Common myeloid progenitor, CD34-positive (primary cell): ENCODE measurements around the gene ZNF75A. TPM values are rescaled to one million over a fixed set of nuclear protein-coding genes. Genes with fewer than 3 reads are reported as not detected.

ENCODE experiments used
- CTCF ChIA-PET: fragments of 350-600 bp; sonication (Branson Sonifier 250); formaldehyde crosslinking; loops from one replicate; lab custom pipeline; 2021; ENCODE audit warnings: antibody characterized with exemption; lab: Charles Lee
- POLR2A ChIA-PET: fragments of 350-600 bp; sonication (Branson Sonifier 250); formaldehyde crosslinking; loops from one replicate; lab custom pipeline; 2021; ENCODE audit warnings: antibody characterized with exemption; lab: Charles Lee
- DNase-seq, 3 donors: peaks; one replicate each; pipeline versions ENCODE4 v3.0.0 to v3.0.0-alpha.2; 2013
- H3K27ac ChIP-seq, 2 experiments: 1 replicate in 1 of 2; 2 replicates in 1 of 2; pipeline ENCODE4 v1.7.0; 2013; ENCODE audit warnings: inconsistent platforms in 2 of 2, low read length in 2 of 2, mild to moderate bottlenecking in 2 of 2, low read depth in 1 of 2, moderate library complexity in 1 of 2; ENCODE audit not compliant: severe bottlenecking in 2 of 2, insufficient read depth in 1 of 2, poor library complexity in 1 of 2
- H3K27me3 ChIP-seq, 5 experiments: replicated peaks in 2 of 5; 1 replicate in 3 of 5; 2 replicates in 2 of 5; pipeline versions ENCODE4 v1.6.1 to v1.7.0; 2013; ENCODE audit warnings: low read length in 4 of 5, mild to moderate bottlenecking in 2 of 5, moderate library complexity in 2 of 5, inconsistent platforms in 1 of 5; ENCODE audit not compliant: insufficient read depth in 5 of 5, control insufficient read depth in 4 of 5
- H3K36me3 ChIP-seq, 4 experiments: 1 replicate in 2 of 4; 2 replicates in 2 of 4; pipeline versions ENCODE4 v1.6.1 to v1.7.0; 2013; ENCODE audit warnings: low read length in 3 of 4, control low read depth in 1 of 4, mild to moderate bottlenecking in 1 of 4; ENCODE audit not compliant: control insufficient read depth in 4 of 4, insufficient read depth in 4 of 4
- H3K4me1 ChIP-seq, 4 experiments: 1 replicate in 3 of 4; 2 replicates in 1 of 4; pipeline versions ENCODE4 v1.6.1 to v1.7.1; 2013; ENCODE audit warnings: low read length in 3 of 4, mild to moderate bottlenecking in 3 of 4, control low read depth in 1 of 4, inconsistent platforms in 1 of 4, moderate library complexity in 1 of 4; ENCODE audit not compliant: control insufficient read depth in 4 of 4, insufficient read depth in 4 of 4; ENCODE audit errors: control extremely low read depth in 1 of 4
- H3K4me3 ChIP-seq, 7 experiments: 1 replicate in 4 of 7; 2 replicates in 3 of 7; pipeline versions ENCODE4 v1.5.1 to v1.7.0; 2013; ENCODE audit warnings: mild to moderate bottlenecking in 7 of 7, low read length in 6 of 7, moderate library complexity in 6 of 7, inconsistent platforms in 2 of 7, low read depth in 2 of 7, control low read depth in 1 of 7; ENCODE audit not compliant: insufficient read depth in 4 of 7, control insufficient read depth in 1 of 7; ENCODE audit errors: extremely low read depth in 1 of 7
- H3K9me3 ChIP-seq, 5 experiments: 1 replicate in 4 of 5; 2 replicates in 1 of 5; pipeline versions ENCODE4 v1.6.1 to v1.7.1; 2013; ENCODE audit warnings: low read length in 4 of 5, mild to moderate bottlenecking in 2 of 5, inconsistent platforms in 1 of 5, low read depth in 1 of 5, moderate library complexity in 1 of 5; ENCODE audit not compliant: control insufficient read depth in 4 of 5, insufficient read depth in 2 of 5; ENCODE audit errors: control extremely low read depth in 1 of 5
- WGBS: methylation state at CpG from one replicate; pipeline ENCODE4 v1.1.5; 2013; ENCODE audit not compliant: insufficient coverage; 5-methylcytosine and 5-hydroxymethylcytosine counted together
- polyA plus RNA-seq: library from polyadenylated mRNA; unstranded; fragments of 120-200 nt; gene quantifications from one replicate; pipeline ENCODE4 v1.2.1, GENCODE V29; 2013

ZNF75A gene
- 39.4 TPM for polyA plus RNA-seq

GRCh38 chr16:3305109-3306068 lies at the start of gene ZNF75A, which contains the start of gene TIGD7:
TSS of gene ZNF75A (plus strand) at chr16:3305497. CDS start at chr16:3308429, 2,932 bp downstream.
TSS of gene TIGD7 (minus strand) at chr16:3305430. CDS start at chr16:3300614, 4,816 bp downstream.
- H3K4me1 ChIP-seq, result peaks cover 2 to 14% (median 10%) of the 10 kb centered on the region in 4 experiments
- H3K9me3 ChIP-seq, result peaks cover 11 to 71% (median 57%) of the 10 kb centered on the region in 5 experiments
- peak; percentile 94 to 99 (median 96) for DNase-seq
- H3K27ac ChIP-seq, result peak within 1 kb of the TSS; percentile 58 to 86
- no peaks in the 10 kb centered on the region for H3K27me3 ChIP-seq
- ChIA-PET POLR2A (interaction anchor here (0.8 to 1.7 kb wide), 3 partner anchors 23 to 173 kb away, joined by 4 to 5 read pairs (median 4); no protein-coding TSS in a partner anchor), CTCF (interaction anchor here (1.2 kb wide), 2 partner anchors 27 to 47 kb away, joined by 3 read pairs; no protein-coding TSS in a partner anchor)
- WGBS, result 1% methylated on average over 103 of the region's 103 CpGs
- H3K36me3 ChIP-seq, result peaks cover 14 to 52% (median 30%) of the 10 kb centered on the region in 4 experiments
- peak within 1 kb of the TSS; percentile 70 to 83 (median 81) for H3K4me3 ChIP-seq

DNA sequence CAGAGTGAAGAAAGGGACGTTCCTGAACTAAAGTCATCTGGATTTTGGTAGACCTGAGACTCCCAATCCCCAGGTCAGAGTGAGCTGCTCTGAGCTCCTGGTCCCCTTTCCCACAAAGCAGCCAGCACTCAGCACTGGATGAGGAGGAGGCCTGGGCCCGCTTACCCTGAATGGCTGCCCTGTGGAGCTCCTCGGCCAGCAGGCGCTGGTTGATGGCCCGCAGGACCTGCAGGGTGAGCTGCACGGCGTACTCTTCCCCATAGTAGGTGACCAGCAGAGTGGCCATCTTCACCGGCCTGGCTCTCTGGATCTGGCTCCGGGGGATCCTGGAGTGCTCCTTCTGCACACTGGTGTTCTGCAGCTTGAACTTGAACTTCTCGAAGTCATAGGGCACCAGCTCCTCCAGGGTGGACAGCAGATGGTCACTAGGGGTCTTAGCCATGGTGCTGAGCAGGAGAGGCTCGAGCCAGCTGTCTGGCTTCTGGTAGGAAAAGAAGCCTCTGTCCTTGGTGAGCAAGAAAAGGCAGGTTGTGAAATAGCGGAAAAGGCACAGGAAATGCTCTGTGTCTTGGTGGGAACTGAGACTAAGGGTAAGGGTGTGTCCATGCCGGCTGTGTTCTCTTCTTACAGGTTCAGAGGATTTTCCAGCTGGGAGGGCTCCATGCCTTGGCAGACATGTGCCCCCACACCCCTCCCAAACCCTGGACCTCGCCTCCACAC lies 49.0 kb upstream of the ZNF75A start, which contains the start of gene MEFV:
TSS of gene MEFV (minus strand) at position 488 of the 720 bp plus-strand sequence. CDS start at position 442, 46 bp downstream.
- Histone ChIP-seq H3K4me3 (peak within 1 kb of the TSS in 1 of 7 experiments; percentile 51), H3K36me3 (no peaks in the 10 kb centered on the region), H3K9me3 (peaks cover 0 to 4% (median 2%) of the 10 kb centered on the region in 5 experiments), H3K27ac (no peak within 1 kb of the TSS), H3K27me3 (peaks cover 0 to 32% (median 1%) of the 10 kb centered on the region in 5 experiments), H3K4me1 (peaks cover 0 to 5% (median 0%) of the 10 kb centered on the region in 4 experiments)
- ChIA-PET CTCF (no interaction called here), POLR2A (no interaction called here)
- WGBS, result 91% methylated on average over 13 of the region's 14 CpGs
- DNase-seq, result no peak

DNA sequence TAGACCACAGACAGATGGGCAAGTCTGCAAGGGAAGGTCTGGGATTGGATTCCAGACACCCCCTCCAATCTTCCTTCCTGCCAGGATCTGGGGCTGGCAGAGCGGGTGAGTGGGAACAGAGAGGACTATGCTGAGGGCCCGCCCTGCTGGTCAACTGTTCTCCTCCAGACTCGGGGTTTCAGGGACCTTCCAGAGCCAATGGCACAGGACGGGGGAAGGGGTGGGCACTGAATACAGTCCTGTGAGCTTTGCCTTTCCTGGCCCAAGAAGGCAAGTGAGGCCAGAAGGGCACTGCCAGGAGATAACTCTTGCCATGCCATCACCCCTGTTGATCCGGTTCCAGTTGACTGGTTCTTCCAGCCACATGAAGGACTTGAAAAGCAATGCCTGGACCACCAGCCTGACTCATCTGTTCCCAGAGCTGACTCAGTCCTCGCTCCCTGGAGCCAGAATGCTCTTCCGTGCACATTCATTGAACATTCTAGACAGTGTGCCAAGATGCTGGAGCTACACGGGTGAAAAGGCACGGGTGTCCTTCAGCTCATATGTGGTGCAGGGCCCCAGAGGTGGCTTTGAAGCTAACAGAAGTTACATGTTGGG lies 48.3 kb upstream of the ZNF75A start:
- Histone ChIP-seq H3K4me3 (no peak overlapping the region), H3K4me1 (peaks cover 0 to 5% (median 0%) of the 10 kb centered on the region in 4 experiments), H3K36me3 (no peaks in the 10 kb centered on the region), H3K27ac (no peak overlapping the region), H3K27me3 (peaks cover 0 to 32% (median 1%) of the 10 kb centered on the region in 5 experiments), H3K9me3 (peaks cover 0 to 4% (median 2%) of the 10 kb centered on the region in 5 experiments)
- ChIA-PET POLR2A (no interaction called here), CTCF (no interaction called here)
- no peak for DNase-seq
- WGBS, result 94% methylated on average over 9 of the region's 9 CpGs

DNA sequence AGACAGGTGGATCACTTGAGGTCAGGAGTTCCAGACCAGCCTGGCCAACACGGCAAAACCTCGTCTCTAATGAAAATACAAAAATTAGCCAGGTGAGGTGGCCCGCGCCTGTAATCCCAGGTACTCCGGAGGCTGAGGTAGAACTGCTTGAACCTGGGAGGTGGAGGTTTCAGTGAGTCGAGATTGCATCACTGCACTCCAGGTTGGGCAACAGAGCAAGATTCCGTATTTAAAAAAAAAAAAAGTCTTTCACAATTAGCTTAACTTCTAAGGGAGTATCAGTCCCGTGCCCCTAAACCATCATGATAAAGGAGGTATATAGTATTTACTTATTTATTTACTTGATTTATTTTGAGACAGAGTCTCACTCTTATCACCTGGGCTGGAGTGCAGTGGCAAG lies 45.5 kb upstream of the ZNF75A start:
- DNase-seq, result no peak
- Histone ChIP-seq H3K27me3 (peaks cover 0 to 15% (median 0%) of the 10 kb centered on the region in 5 experiments), H3K4me1 (peaks cover 0 to 14% (median 8%) of the 10 kb centered on the region in 4 experiments), H3K4me3 (no peak overlapping the region), H3K36me3 (no peaks in the 10 kb centered on the region), H3K9me3 (peaks cover 0 to 2% (median 0%) of the 10 kb centered on the region in 5 experiments), H3K27ac (no peak overlapping the region)
- ChIA-PET POLR2A (no interaction called here), CTCF (interaction anchor here (0.6 kb wide), 1 partner anchor 40 kb away, joined by 3 read pairs; no protein-coding TSS in a partner anchor)
- WGBS, result 96% methylated on average over 5 of the region's 8 CpGs

DNA sequence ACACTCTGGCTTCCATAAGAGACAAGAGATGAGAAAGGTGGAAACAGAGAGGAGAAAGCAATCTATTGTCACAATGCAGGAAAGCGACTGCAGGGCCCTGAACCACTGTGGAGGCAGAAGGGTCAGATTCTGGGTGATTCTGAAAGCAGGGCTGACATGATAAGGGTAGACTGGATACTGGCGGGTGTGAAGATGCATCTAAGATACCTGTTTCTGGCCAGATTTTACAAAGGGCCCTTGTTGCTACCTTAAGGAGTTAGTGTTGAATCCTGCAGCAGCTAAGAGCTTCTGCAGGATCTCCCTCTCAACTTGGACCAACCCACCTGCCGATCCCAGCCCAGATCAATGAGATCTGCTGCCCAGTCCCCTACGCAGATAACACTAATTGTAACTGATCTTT lies 42.8 kb upstream of the ZNF75A start:
- H3K9me3 ChIP-seq, result peaks cover 0 to 17% (median 7%) of the 10 kb centered on the region in 5 experiments
- 96% methylated on average over 4 of the region's 4 CpGs for WGBS
- peaks cover 3 to 16% (median 10%) of the 10 kb centered on the region in 4 experiments for H3K36me3 ChIP-seq
- ChIA-PET POLR2A (interaction anchor here (2.7 kb wide), 1 partner anchor 20 kb away, joined by 8 read pairs; the partner anchor contains the start of gene ZNF263), CTCF (interaction anchor here (1.3 kb wide), 1 partner anchor 22 kb away, joined by 3 read pairs; no protein-coding TSS in a partner anchor)
- H3K27ac ChIP-seq, result no peak overlapping the region
- H3K27me3 ChIP-seq, result peaks cover 0 to 7% (median 0%) of the 10 kb centered on the region in 5 experiments
- no peak overlapping the region for H3K4me3 ChIP-seq
- no peak for DNase-seq
- H3K4me1 ChIP-seq, result peaks cover 0 to 18% (median 9%) of the 10 kb centered on the region in 4 experiments
